Pancreas (tissue), 10 donors: ENCODE data around the gene AREG. TPM values are rescaled to one million over a fixed set of nuclear protein-coding genes. Genes with fewer than 3 reads are reported as not detected.

Source experiments
- ATAC-seq, 4 donors: fragments of 200-7000 bp; cut with Tn5 transposase; one replicate each; pipeline versions ENCODE4 v1.8.0 to v1.9.1; 2020; ENCODE audit warnings: mild to moderate bottlenecking in 4 of 4, moderate library complexity in 4 of 4
- DNase-seq, 6 donors: peaks; one replicate each; pipeline ENCODE4 v3.0.0-alpha.2; 2020
- FAIRE-seq: peaks from 2 replicates; lab custom pipeline; 2012; peaks lifted over from hg19 to GRCh38; lab: Jason Lieb, UNC
- H3K27ac ChIP-seq, 4 donors: fragments of 200-600 bp; sonication (generic); 1 replicate in 3 of 4; 2 replicates in 1 of 4; pipeline versions ENCODE4 v1.5.0 to v1.8.0; 2020
- H3K27me3 ChIP-seq, 4 donors: fragments of 200-600 bp; one replicate each; pipeline ENCODE4 v1.8.0; 2021
- H3K36me3 ChIP-seq, 3 donors: fragments of 200-600 bp; sonication (generic) in 1 of 3; one replicate each; pipeline versions ENCODE4 v1.5.0 to v1.8.0; 2020 to 2021
- H3K4me1 ChIP-seq, 3 donors: fragments of 200-600 bp; one replicate each; pipeline ENCODE4 v1.8.0; 2021
- H3K4me3 ChIP-seq, 4 donors: fragments of 200-600 bp; sonication (generic) in 2 of 4; one replicate each; pipeline versions ENCODE4 v1.5.0 to v1.8.0; 2020 to 2021
- H3K9me3 ChIP-seq, 4 donors: fragments of 200-600 bp; one replicate each; pipeline ENCODE4 v1.8.0; 2021
- WGBS, 2 donors: extraction: QIAGEN DNeasy Blood & Tissue Kit; methylation state at CpG; one replicate each; pipeline ENCODE4 v1.1.7; 2013; 5-methylcytosine and 5-hydroxymethylcytosine counted together
- intact Hi-C, 3 donors: fragments of 100-400 bp; cut with DNase I; formaldehyde crosslinking; loops; one replicate each; pipeline versions ENCODE4 v1.11.1 to v1.14.2; 2022
- polyA plus RNA-seq, 2 donors: library from polyadenylated mRNA; stranded (reverse); fragments of 200-250 nt; gene quantifications; one replicate each; pipeline ENCODE4 v1.2.3, GENCODE V29; 2013
- total RNA-seq, 6 donors: library from RNA; stranded (reverse); fragmentation: NEBNext Ultra II Directional in 4 of 6; extraction: Animal tissue kit (Norgen Biotek cat#: 25700) in 4 of 6; gene quantifications; one replicate each; pipeline versions ENCODE4 v1.2.1 to v1.2.4, GENCODE V29; 2021 to 2023
- TF ChIP-seq, protein P1 (sequence below), 4 donors: fragments of 200-600 bp; sonication (generic) in 3 of 4; IDR thresholded peaks; one replicate each; pipeline versions ENCODE4 v1.5.0 to v1.8.0; 2021; ENCODE audit warnings: antibody characterized with exemption in 4 of 4
- donor health status: healthy with polysubstance abuse.
- donor health status: DM: no; HTN: no; CAD: no; lungs with moderate emphysema.
- donor health status: DM: no; HTN: no; CAD: no.
- donor health status: control.
- donor health status: control.
- donor health status: Bipolar disorder and iron deficiency.
- donor health status: DM: yes; HTN: yes; CAD: no.
- donor health status: DM: no; HTN: no; CAD: no.
- donor health status: DM: no; HTN: no; CAD: no.
- donor health status: DM: yes; HTN: yes; CAD: no.

The AREG gene
- total and polyA plus RNA-seq, 8 donors: 0.12 to 1.4 (median 0.52) TPM

DNA sequence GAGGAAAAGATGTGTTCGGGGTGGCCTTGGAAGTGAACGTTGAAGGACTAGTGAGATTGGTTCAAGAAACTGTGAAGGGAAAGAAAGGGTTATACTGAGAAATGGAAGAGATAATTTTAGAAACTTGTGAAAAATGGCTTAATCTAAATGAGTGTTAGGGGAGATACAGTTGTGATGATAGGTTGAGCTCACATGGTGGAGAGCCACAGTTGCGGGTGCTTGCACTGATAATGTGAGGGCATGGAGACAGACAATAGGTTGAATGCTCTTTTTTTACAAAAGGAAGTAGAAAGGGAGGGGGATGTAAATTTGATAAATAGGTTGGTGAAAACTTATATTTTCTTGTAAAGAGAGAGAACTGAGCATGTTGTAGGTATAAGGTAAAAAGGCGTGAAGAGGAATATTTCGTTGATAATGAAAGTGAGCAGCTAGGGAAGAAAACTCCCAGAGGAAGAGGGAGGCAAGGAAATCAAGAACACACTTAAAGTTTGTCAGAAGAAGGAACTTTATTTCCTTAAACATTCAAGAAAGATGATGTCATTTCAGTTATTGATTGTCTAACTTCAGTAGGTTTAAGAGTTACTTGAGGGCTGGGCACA lies 8.2 kb downstream of the AREG start:
- H3K4me1 ChIP-seq: no peaks in the 10 kb centered on the region
- H3K36me3 ChIP-seq: no peaks in the 10 kb centered on the region
- no peaks in the 10 kb centered on the region for H3K27me3 ChIP-seq
- FAIRE-seq (no peak), DNase-seq (no peak), ATAC-seq (no peak)
- no peak overlapping the region for H3K4me3 ChIP-seq
- intact Hi-C loops: no loop called here
- TF ChIP-seq, protein P1, sequence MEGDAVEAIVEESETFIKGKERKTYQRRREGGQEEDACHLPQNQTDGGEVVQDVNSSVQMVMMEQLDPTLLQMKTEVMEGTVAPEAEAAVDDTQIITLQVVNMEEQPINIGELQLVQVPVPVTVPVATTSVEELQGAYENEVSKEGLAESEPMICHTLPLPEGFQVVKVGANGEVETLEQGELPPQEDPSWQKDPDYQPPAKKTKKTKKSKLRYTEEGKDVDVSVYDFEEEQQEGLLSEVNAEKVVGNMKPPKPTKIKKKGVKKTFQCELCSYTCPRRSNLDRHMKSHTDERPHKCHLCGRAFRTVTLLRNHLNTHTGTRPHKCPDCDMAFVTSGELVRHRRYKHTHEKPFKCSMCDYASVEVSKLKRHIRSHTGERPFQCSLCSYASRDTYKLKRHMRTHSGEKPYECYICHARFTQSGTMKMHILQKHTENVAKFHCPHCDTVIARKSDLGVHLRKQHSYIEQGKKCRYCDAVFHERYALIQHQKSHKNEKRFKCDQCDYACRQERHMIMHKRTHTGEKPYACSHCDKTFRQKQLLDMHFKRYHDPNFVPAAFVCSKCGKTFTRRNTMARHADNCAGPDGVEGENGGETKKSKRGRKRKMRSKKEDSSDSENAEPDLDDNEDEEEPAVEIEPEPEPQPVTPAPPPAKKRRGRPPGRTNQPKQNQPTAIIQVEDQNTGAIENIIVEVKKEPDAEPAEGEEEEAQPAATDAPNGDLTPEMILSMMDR (IDR thresholded peaks at IDR 0.05): no peak
- H3K27ac ChIP-seq: no peak overlapping the region
- no peaks in the 10 kb centered on the region for H3K9me3 ChIP-seq
- WGBS, 2 donors: 87 to 89% methylated on average over 5 of the region's 5 CpGs

DNA sequence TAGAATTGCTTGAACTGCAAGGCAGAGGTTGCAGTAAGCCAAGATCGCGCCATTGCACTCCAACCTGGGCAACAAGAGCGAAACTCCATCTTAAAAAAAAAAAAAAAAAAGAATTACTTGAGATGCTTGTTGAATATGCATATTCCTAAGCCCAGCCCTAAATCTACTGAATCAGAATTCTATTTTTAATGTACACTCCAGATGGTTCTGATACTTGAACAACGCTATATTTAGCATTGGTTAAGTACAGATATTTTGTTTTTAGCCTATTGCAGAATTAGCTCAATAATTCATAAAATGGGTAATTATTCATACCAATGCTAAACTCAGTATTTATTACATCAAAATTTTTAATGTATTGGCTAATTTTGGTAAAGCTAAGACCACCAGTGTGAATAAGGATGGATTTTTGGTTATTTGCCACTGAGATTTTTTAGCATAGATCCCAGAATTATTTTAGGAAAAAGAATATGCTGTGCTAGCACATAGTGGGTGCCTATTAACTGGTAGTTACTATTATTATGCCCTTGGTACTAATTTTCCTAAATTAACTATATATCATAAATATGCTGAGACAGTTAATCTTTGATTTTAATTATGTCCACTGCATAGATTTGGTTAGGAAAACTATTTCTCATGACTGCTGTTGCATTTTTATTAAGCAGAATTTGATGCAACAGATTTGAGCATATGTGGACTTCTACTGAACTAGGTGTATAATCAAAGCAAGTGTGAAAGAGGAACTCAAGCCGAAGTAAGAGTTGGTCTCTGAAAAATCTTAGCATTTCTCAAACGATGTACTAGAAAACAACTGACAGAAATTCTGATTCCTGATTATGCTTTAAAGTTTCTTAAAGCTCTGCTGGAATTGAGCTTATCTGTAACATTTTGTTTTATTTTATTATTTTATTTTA lies 9.2 kb downstream of the AREG start:
- Histone ChIP-seq H3K27ac (no peak overlapping the region), H3K4me1 (no peaks in the 10 kb centered on the region), H3K36me3 (no peaks in the 10 kb centered on the region), H3K27me3 (no peaks in the 10 kb centered on the region), H3K4me3 (no peak overlapping the region), H3K9me3 (no peaks in the 10 kb centered on the region)
- TF ChIP-seq, protein P1 (IDR thresholded peaks at IDR 0.05): no peak
- intact Hi-C loops: no loop called here
- ATAC-seq (no peak), FAIRE-seq (no peak), DNase-seq (no peak)
- 93% methylated on average over 6 of the region's 6 CpGs for WGBS, 2 donors

DNA sequence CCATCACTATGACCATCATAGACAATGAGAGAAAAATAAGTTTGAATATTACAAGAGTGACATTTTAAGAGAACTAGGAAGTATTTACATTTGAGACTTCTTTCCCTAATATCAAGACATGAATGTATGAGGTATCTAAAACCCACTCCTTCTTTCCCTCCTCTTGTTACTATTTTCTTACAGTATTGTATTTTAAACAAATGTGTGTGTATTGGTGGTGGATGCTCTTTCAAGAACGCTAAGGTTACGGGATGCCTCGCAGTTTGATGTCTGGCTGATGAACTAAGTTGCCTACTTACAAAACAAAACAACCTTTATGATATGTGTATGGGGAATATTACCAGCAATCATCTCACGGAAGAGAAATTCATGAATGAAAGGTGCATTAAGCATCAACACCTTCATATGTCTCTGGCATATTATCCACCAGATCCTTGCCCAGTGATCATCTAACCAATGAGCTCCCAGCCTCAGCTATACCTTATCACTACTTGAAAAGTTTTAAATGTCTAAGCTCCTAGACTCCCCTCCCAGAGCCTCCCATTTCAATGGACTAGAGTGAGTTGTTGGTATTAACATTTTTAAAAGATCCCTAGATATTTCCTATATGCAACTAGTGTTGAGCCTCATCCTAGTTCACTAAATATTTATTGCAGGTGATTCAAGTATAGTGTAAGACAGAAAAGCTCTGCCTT lies 10.6 kb downstream of the AREG start:
- H3K27ac ChIP-seq: no peak overlapping the region
- TF ChIP-seq, protein P1 (IDR thresholded peaks at IDR 0.05): no peak
- ATAC-seq (no peak), FAIRE-seq (no peak), DNase-seq (no peak)
- no peaks in the 10 kb centered on the region for H3K9me3 ChIP-seq
- no peaks in the 10 kb centered on the region for H3K36me3 ChIP-seq
- no peaks in the 10 kb centered on the region for H3K4me1 ChIP-seq
- no peaks in the 10 kb centered on the region for H3K27me3 ChIP-seq
- WGBS, 2 donors: 81 to 92% methylated on average over 4 of the region's 4 CpGs
- H3K4me3 ChIP-seq: no peak overlapping the region
- intact Hi-C loops: no loop called here

DNA sequence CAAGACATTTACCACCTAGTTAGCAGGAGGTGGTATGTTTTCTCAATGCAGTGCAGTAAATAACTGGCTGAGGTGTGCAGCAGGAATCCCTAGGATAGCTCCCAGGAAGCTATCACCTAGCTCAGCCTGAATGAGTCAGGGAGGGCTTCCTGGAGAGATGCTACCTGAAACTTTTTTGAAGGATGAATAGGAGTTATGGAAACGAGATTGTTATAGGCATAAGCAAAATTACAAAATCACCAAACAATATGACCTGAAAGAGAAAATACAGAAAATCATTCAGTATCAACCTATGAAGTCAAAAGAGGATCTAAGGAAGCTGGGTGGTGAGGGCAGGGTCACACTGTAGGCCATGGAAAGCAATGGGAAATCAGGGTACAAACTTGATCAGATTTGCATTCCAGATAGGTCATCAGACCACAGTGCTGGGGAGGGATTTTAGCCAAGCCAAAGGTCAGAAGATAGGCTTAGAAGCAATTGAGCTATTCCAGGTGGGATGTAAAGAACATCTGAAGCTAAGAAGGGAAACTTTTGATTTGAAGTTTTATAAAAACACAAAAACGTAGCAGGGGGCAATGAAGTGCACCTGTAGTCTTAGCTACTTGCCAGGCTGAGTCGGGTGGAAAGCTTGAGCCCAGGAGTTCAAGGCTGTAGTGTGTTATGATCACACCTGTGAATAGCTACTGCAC lies 11.3 kb downstream of the AREG start:
- FAIRE-seq (no peak), DNase-seq (no peak), ATAC-seq (no peak)
- no peak overlapping the region for H3K4me3 ChIP-seq
- H3K27me3 ChIP-seq: no peaks in the 10 kb centered on the region
- H3K27ac ChIP-seq: no peak overlapping the region
- intact Hi-C loops: no loop called here
- H3K4me1 ChIP-seq: no peaks in the 10 kb centered on the region
- H3K9me3 ChIP-seq: no peaks in the 10 kb centered on the region
- WGBS, 2 donors: 42 to 46% methylated on average over 3 of the region's 3 CpGs
- TF ChIP-seq, protein P1 (IDR thresholded peaks at IDR 0.05): no peak
- no peaks in the 10 kb centered on the region for H3K36me3 ChIP-seq
